ENCODE data around the gene PRLHR.

- TF ChIP-seq, protein P1, sequence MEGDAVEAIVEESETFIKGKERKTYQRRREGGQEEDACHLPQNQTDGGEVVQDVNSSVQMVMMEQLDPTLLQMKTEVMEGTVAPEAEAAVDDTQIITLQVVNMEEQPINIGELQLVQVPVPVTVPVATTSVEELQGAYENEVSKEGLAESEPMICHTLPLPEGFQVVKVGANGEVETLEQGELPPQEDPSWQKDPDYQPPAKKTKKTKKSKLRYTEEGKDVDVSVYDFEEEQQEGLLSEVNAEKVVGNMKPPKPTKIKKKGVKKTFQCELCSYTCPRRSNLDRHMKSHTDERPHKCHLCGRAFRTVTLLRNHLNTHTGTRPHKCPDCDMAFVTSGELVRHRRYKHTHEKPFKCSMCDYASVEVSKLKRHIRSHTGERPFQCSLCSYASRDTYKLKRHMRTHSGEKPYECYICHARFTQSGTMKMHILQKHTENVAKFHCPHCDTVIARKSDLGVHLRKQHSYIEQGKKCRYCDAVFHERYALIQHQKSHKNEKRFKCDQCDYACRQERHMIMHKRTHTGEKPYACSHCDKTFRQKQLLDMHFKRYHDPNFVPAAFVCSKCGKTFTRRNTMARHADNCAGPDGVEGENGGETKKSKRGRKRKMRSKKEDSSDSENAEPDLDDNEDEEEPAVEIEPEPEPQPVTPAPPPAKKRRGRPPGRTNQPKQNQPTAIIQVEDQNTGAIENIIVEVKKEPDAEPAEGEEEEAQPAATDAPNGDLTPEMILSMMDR (conservative IDR thresholded peaks at IDR 0.05), result no peak
- TF ChIP-seq ZFX (IDR thresholded peaks at IDR 0.05), result no peak
Measured at GRCh38 chr10:118573512-118573911, 21.9 kb downstream of the PRLHR start.
